ENCODE results near the gene CHRNA3. TPM values are rescaled to one million over a fixed set of nuclear protein-coding genes. Genes with fewer than 3 reads are reported as not detected.
"Not testable (repeated sequence)": the region's sequence is repeated elsewhere in the genome, so short reads cannot be mapped to it uniquely, and the experiment has no call there.

CHRNA3 gene
- polyA plus RNA-seq, 1 donor (not counting 4 experiments of a cell fraction or from before 2014, with no cell fraction given) = not detected

- Histone ChIP-seq H3K27ac (ENCODE audit: control insufficient read depth, insufficient read depth, low read length) (no peak overlapping the region), H4K20me1 (ENCODE audit: control insufficient read depth, extremely low read depth, insufficient read depth, low read length) (no peaks in the 10 kb centered on the region), H3K9me3 (ENCODE audit: control insufficient read depth, low read depth, low read length) (no peaks in the 10 kb centered on the region), H3K4me3 (ENCODE audit: control insufficient read depth in 2 of 3, extremely low read depth in 1 of 3, insufficient read depth in 2 of 3, low read depth in 1 of 3, low read length in 3 of 3) (no peak overlapping the region), H3K9me1 (ENCODE audit: control insufficient read depth, extremely low read depth, insufficient read depth, low read length) (no peaks in the 10 kb centered on the region), H3K36me3 (ENCODE audit: control insufficient read depth in 2 of 2, extremely low read depth in 1 of 2, insufficient read depth in 2 of 2, low read length in 2 of 2) (no peaks in the 10 kb centered on the region), H3K79me2 (ENCODE audit: control insufficient read depth, insufficient read depth, low read length) (peaks cover 4% of the 10 kb centered on the region), H3K9ac (ENCODE audit: control insufficient read depth, extremely low read depth, insufficient read depth, low read length) (no peak overlapping the region), H3K27me3 (ENCODE audit: control insufficient read depth, extremely low read depth, insufficient read depth, low read length) (no peaks in the 10 kb centered on the region), H2AFZ (ENCODE audit: control insufficient read depth, low read length) (no peak overlapping the region), H3K4me2 (ENCODE audit: control insufficient read depth, extremely low read depth, insufficient read depth, low read depth, low read length) (no peak overlapping the region), H3K4me1 (ENCODE audit: control insufficient read depth, extremely low read depth, insufficient read depth, low read length) (peaks cover 5% of the 10 kb centered on the region)
- DNase-seq (ENCODE audit: low read depth, low spot score) (no peak), FAIRE-seq (no peak)
- dilution Hi-C loops (cut with MboI; ENCODE audit: extremely low pct_ligation_motif_present, low sequenced_read_pairs) = no loop called here
- no peak for TF ChIP-seq CTCF (optimal IDR thresholded peaks at IDR 0.05 in 1 of 3, IDR thresholded peaks at IDR 0.05 in 1 of 3, conservative IDR thresholded peaks at IDR 0.05 in 1 of 3; ENCODE audit: extremely low read depth in 1 of 3, insufficient read depth in 2 of 3, low read length in 3 of 3)
- TF ChIP-seq EZH2 (IDR thresholded peaks at IDR 0.05; ENCODE audit: low read length) = no peak
Measured at GRCh38 chr15:78563092-78563491, 57.7 kb downstream of the CHRNA3 start.

- Histone ChIP-seq H3K27me3 (ENCODE audit: control insufficient read depth, extremely low read depth, insufficient read depth, low read length) (no peaks in the 10 kb centered on the region), H4K20me1 (ENCODE audit: control insufficient read depth, extremely low read depth, insufficient read depth, low read length) (no peaks in the 10 kb centered on the region), H3K9ac (ENCODE audit: control insufficient read depth, extremely low read depth, insufficient read depth, low read length) (no peak overlapping the region), H3K27ac (ENCODE audit: control insufficient read depth, insufficient read depth, low read length) (no peak overlapping the region), H3K4me1 (ENCODE audit: control insufficient read depth, extremely low read depth, insufficient read depth, low read length) (peaks cover 2% of the 10 kb centered on the region), H3K4me3 (ENCODE audit: control insufficient read depth in 2 of 3, extremely low read depth in 1 of 3, insufficient read depth in 2 of 3, low read depth in 1 of 3, low read length in 3 of 3) (no peak overlapping the region), H3K4me2 (ENCODE audit: control insufficient read depth, extremely low read depth, insufficient read depth, low read depth, low read length) (no peak overlapping the region), H3K9me3 (ENCODE audit: control insufficient read depth, low read depth, low read length) (no peaks in the 10 kb centered on the region), H3K36me3 (ENCODE audit: control insufficient read depth in 2 of 2, extremely low read depth in 1 of 2, insufficient read depth in 2 of 2, low read length in 2 of 2) (no peaks in the 10 kb centered on the region), H3K9me1 (ENCODE audit: control insufficient read depth, extremely low read depth, insufficient read depth, low read length) (no peaks in the 10 kb centered on the region), H2AFZ (ENCODE audit: control insufficient read depth, low read length) (no peak overlapping the region), H3K79me2 (ENCODE audit: control insufficient read depth, insufficient read depth, low read length) (no peaks in the 10 kb centered on the region)
- FAIRE-seq = no peak
- TF ChIP-seq CTCF (optimal IDR thresholded peaks at IDR 0.05 in 1 of 3, IDR thresholded peaks at IDR 0.05 in 1 of 3, conservative IDR thresholded peaks at IDR 0.05 in 1 of 3; ENCODE audit: extremely low read depth in 1 of 3, insufficient read depth in 2 of 3, low read length in 3 of 3) = no peak
- TF ChIP-seq EZH2 (IDR thresholded peaks at IDR 0.05; ENCODE audit: low read length) = no peak
- dilution Hi-C loops (cut with MboI; ENCODE audit: extremely low pct_ligation_motif_present, low sequenced_read_pairs) = no loop called here
- no peak for DNase-seq (ENCODE audit: low read depth, low spot score)
Measured at GRCh38 chr15:78561490-78561889, 59.3 kb downstream of the CHRNA3 start.

DNA sequence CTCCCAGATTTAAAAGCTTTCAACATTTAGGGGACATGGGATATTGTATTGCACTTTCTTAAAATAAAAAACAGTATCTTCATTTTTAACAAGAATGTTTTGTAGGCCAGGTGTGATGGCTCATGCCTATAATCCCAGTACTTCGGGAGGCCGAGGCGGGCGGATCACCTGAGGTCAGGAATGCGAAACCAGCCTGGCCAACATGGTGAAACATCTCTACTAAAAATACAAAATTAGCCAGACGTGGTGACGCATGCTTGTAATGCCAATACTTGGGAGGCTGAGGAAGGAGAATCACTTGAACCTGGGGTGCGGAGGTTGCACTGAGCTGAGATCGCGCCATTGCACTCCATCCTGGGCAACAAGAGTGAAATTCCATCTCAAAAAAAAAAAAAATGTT is 60.6 kb downstream of the CHRNA3 start:
- dilution Hi-C loops (cut with MboI; ENCODE audit: extremely low pct_ligation_motif_present, low sequenced_read_pairs); H3K9ac ChIP-seq (ENCODE audit: control insufficient read depth, extremely low read depth, insufficient read depth, low read length): not testable (repeated sequence)

More for the DNA sequence above, 60.6 kb downstream of the CHRNA3 start:
- not testable (repeated sequence) for H3K4me2 ChIP-seq (ENCODE audit: control insufficient read depth, extremely low read depth, insufficient read depth, low read depth, low read length); H3K9me1 ChIP-seq (ENCODE audit: control insufficient read depth, extremely low read depth, insufficient read depth, low read length); H3K9me3 ChIP-seq (ENCODE audit: control insufficient read depth, low read depth, low read length); H2AFZ ChIP-seq (ENCODE audit: control insufficient read depth, low read length); H3K27ac ChIP-seq (ENCODE audit: control insufficient read depth, insufficient read depth, low read length); H3K36me3 ChIP-seq (ENCODE audit: control insufficient read depth in 2 of 2, extremely low read depth in 1 of 2, insufficient read depth in 2 of 2, low read length in 2 of 2); H4K20me1 ChIP-seq (ENCODE audit: control insufficient read depth, extremely low read depth, insufficient read depth, low read length); H3K79me2 ChIP-seq (ENCODE audit: control insufficient read depth, insufficient read depth, low read length); H3K4me1 ChIP-seq (ENCODE audit: control insufficient read depth, extremely low read depth, insufficient read depth, low read length); DNase-seq (ENCODE audit: low read depth, low spot score); H3K4me3 ChIP-seq (ENCODE audit: control insufficient read depth in 2 of 3, extremely low read depth in 1 of 3, insufficient read depth in 2 of 3, low read depth in 1 of 3, low read length in 3 of 3); FAIRE-seq; H3K27me3 ChIP-seq (ENCODE audit: control insufficient read depth, extremely low read depth, insufficient read depth, low read length)

Measured in keratinocyte (primary cell).